H9 (cell line): ENCODE data around the gene SPINT2. TPM values are rescaled to one million over a fixed set of nuclear protein-coding genes. Genes with fewer than 3 reads are reported as not detected.

Experiments
- DNase-seq: peaks from one replicate; pipeline ENCODE4 v3.0.0-alpha.2; 2017
- H2AFZ ChIP-seq: one replicate; pipeline ENCODE4 v1.6.1; 2013; ENCODE audit warnings: mild to moderate bottlenecking, low read length, control low read depth, moderate library complexity
- H2AK5ac ChIP-seq: 2 replicates; pipeline ENCODE4 v1.6.1; 2013; ENCODE audit warnings: low read length, control low read depth, mixed read lengths; ENCODE audit not compliant: insufficient read length
- H2BK120ac ChIP-seq: one replicate; pipeline ENCODE4 v1.6.1; 2013; ENCODE audit warnings: low read depth, mild to moderate bottlenecking, low read length, control low read depth, inconsistent platforms; ENCODE audit not compliant: poor library complexity, severe bottlenecking
- H2BK12ac ChIP-seq: 2 replicates; pipeline ENCODE4 v1.6.1; 2013; ENCODE audit warnings: low read length, control low read depth, mixed read lengths, low read depth; ENCODE audit not compliant: insufficient read length
- H2BK15ac ChIP-seq: 2 replicates; pipeline ENCODE4 v1.6.1; 2013; ENCODE audit warnings: low read depth, low read length, control low read depth
- H2BK20ac ChIP-seq: one replicate; pipeline ENCODE4 v1.6.1; 2013; ENCODE audit warnings: low read depth, mild to moderate bottlenecking, low read length, control low read depth, inconsistent platforms; ENCODE audit not compliant: poor library complexity, severe bottlenecking
- H2BK5ac ChIP-seq: 2 replicates; pipeline ENCODE4 v1.6.1; 2013; ENCODE audit warnings: low read length, control low read depth, mixed read lengths; ENCODE audit not compliant: insufficient read length
- H3K14ac ChIP-seq: 2 replicates; pipeline ENCODE4 v1.6.1; 2013; ENCODE audit warnings: low read length, control low read depth; ENCODE audit not compliant: insufficient read depth
- H3K18ac ChIP-seq: 2 replicates; pipeline ENCODE4 v1.6.1; 2013; ENCODE audit warnings: low read depth, mild to moderate bottlenecking, mixed read lengths, low read length, control low read depth; ENCODE audit not compliant: insufficient read length
- H3K23ac ChIP-seq: 2 replicates; pipeline ENCODE4 v1.6.1; 2013; ENCODE audit warnings: low read length, control low read depth, mixed read lengths, low read depth; ENCODE audit not compliant: insufficient read length
- H3K23me2 ChIP-seq: 2 replicates; pipeline ENCODE4 v1.6.1; 2013; ENCODE audit warnings: low read depth, mild to moderate bottlenecking, mixed read lengths, low read length, control low read depth; ENCODE audit not compliant: insufficient read length, poor library complexity, severe bottlenecking
- H3K27ac ChIP-seq: 2 replicates; pipeline ENCODE4 v1.5.1; 2013; ENCODE audit warnings: low read length, control low read depth, mixed read lengths, low read depth; ENCODE audit not compliant: insufficient read length
- H3K27me3 ChIP-seq: 2 replicates; pipeline ENCODE4 v1.6.1; 2013; ENCODE audit warnings: low read length, control low read depth, inconsistent platforms; ENCODE audit not compliant: insufficient read depth
- H3K4ac ChIP-seq: 2 replicates; pipeline ENCODE4 v1.6.1; 2013; ENCODE audit warnings: low read depth, mild to moderate bottlenecking, control low read depth, inconsistent platforms, low read length, moderate library complexity
- H3K4me1 ChIP-seq: 2 replicates; pipeline ENCODE4 v1.6.1; 2013; ENCODE audit warnings: low read length, control low read depth, inconsistent platforms; ENCODE audit not compliant: insufficient read depth
- H3K4me2 ChIP-seq: 2 replicates; pipeline ENCODE4 v1.6.1; 2013; ENCODE audit warnings: low read length, control low read depth, mixed read lengths; ENCODE audit not compliant: insufficient read length, insufficient read depth
- H3K56ac ChIP-seq: 2 replicates; pipeline ENCODE4 v1.6.1; 2013; ENCODE audit warnings: low read depth, mild to moderate bottlenecking, mixed read lengths, low read length, control low read depth; ENCODE audit not compliant: insufficient read length
- H3K79me1 ChIP-seq: 2 replicates; pipeline ENCODE4 v1.6.1; 2013; ENCODE audit warnings: low read depth, mild to moderate bottlenecking, moderate library complexity, low read length, control low read depth, inconsistent platforms; ENCODE audit not compliant: insufficient read depth, poor library complexity, severe bottlenecking
- H3K79me2 ChIP-seq: 2 replicates; pipeline ENCODE4 v1.6.1; 2013; ENCODE audit warnings: low read length, control low read depth, inconsistent platforms; ENCODE audit not compliant: insufficient read depth
- H3K9ac ChIP-seq: 2 replicates; pipeline ENCODE4 v1.6.1; 2013; ENCODE audit warnings: low read length, control low read depth, mixed read lengths; ENCODE audit not compliant: insufficient read length; ENCODE audit errors: extremely low read depth
- H3K9me3 ChIP-seq: one replicate; pipeline ENCODE4 v1.6.1; 2013; ENCODE audit warnings: low read depth, low read length, inconsistent platforms; ENCODE audit not compliant: control insufficient read depth
- H3T11ph ChIP-seq: one replicate; pipeline ENCODE4 v1.6.1; 2013; ENCODE audit warnings: mild to moderate bottlenecking, low read length, control low read depth, inconsistent platforms
- H4K20me1 ChIP-seq: one replicate; pipeline ENCODE4 v1.6.1; 2013; ENCODE audit not compliant: control insufficient read depth, insufficient read length, insufficient read depth
- H4K5ac ChIP-seq: 2 replicates; pipeline ENCODE4 v1.6.1; 2013; ENCODE audit warnings: low read depth, mild to moderate bottlenecking, mixed read lengths, low read length, control low read depth; ENCODE audit not compliant: insufficient read length
- H4K8ac ChIP-seq: replicated peaks from 2 replicates; pipeline ENCODE4 v1.6.1; 2013; ENCODE audit warnings: low read length, control low read depth, mixed read lengths, low read depth; ENCODE audit not compliant: insufficient read length
- H4K91ac ChIP-seq: 2 replicates; pipeline ENCODE4 v1.6.1; 2013; ENCODE audit warnings: low read depth, mild to moderate bottlenecking, moderate library complexity, mixed read lengths, low read length, control low read depth; ENCODE audit not compliant: insufficient read length
- H3K27ac Mint-ChIP-seq, 3 experiments: 2 replicates in 2 of 3; 3 replicates in 1 of 3; pipeline ENCODE4 v1.8.0; 2020 to 2021; ENCODE audit warnings: mixed read lengths in 3 of 3, mild to moderate bottlenecking in 1 of 3, moderate library complexity in 1 of 3
- H3K27me3 Mint-ChIP-seq: 2 replicates; pipeline ENCODE4 v1.8.0; 2021; ENCODE audit warnings: low read depth, mild to moderate bottlenecking, moderate library complexity, mixed read lengths
- H3K36me3 Mint-ChIP-seq, 3 experiments: 2 replicates in 2 of 3; 3 replicates in 1 of 3; pipeline ENCODE4 v1.8.0; 2020 to 2021; ENCODE audit warnings: low read depth in 3 of 3, mixed read lengths in 3 of 3; ENCODE audit not compliant: insufficient read depth in 1 of 3
- H3K4me1 Mint-ChIP-seq, 2 experiments: 2 replicates each; pipeline ENCODE4 v1.8.0; 2020; ENCODE audit warnings: mixed read lengths in 2 of 2
- H3K4me3 Mint-ChIP-seq, 2 experiments: 2 replicates in 1 of 2; 3 replicates in 1 of 2; pipeline ENCODE4 v1.8.0; 2020 to 2021; ENCODE audit warnings: mild to moderate bottlenecking in 2 of 2, mixed read lengths in 2 of 2, moderate library complexity in 1 of 2
- H3K9me3 Mint-ChIP-seq, 2 experiments: 2 replicates in 1 of 2; 3 replicates in 1 of 2; pipeline ENCODE4 v1.8.0; 2020; ENCODE audit warnings: mild to moderate bottlenecking in 2 of 2, mixed read lengths in 2 of 2, moderate library complexity in 1 of 2
- WGBS: extraction: QIAGEN DNeasy Blood & Tissue Kit; methylation state at CpG from one replicate; pipeline ENCODE4 v1.1.7; 2013; ENCODE audit warnings: missing lambda C conversion rate, low lambda C conversion rate, mixed read lengths; ENCODE audit not compliant: insufficient read length; ENCODE audit errors: extremely low coverage; 5-methylcytosine and 5-hydroxymethylcytosine counted together
- total RNA-seq: library from RNA; stranded (reverse); gene quantifications from 2 replicates; pipeline ENCODE4 v1.2.1, GENCODE V29; 2021
- TF ChIP-seq, protein P1 (sequence below): fragments of 200-600 bp; sonication (generic); conservative IDR thresholded peaks from 3 replicates; pipeline ENCODE4 v1.8.0; 2021; ENCODE audit warnings: antibody characterized with exemption, mild to moderate bottlenecking

The SPINT2 gene
- total RNA-seq, 1 experiment from 2014 or later = 283 TPM

DNA sequence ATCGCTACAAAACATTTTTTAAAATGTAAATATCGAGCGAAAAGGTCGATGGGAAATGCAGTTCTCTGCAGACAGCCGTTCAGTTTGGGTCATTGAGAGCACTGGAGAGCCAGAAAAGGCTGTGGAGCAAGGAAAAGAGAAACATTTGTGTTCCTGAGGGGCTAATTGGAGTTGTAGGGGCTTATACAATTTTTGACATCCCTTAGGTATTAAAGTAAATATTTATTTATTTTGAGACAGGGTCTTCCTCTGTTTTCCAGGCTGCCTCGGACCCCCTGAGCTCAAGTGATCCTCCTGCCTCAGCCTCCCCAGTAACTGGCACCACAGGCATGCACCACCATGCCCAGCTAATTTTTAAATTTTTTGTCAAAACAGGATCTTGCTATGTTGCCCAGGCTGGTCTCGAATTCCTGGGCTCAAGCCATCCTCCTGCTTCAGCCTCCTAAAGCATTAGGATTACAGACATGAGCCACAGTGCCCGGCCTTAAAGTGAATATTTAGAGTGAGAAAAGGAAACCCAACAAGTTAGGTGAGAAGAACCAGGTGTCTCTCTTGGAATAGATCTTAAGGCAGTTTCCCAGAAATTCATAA lies 52.2 kb downstream of the SPINT2 start:
- no CpG with 5 or more reads among the region's 8 CpGs for WGBS
- Histone ChIP-seq H3K23me2 (peaks cover 20% of the 10 kb centered on the region), H3K4ac (no peak overlapping the region; the same call in 1 of the 2 replicates), H3K4me1 (no peaks in the 10 kb centered on the region; the same call in 1 of the 2 replicates), H3K9ac (peak overlapping the region; percentile 21), H3T11ph (no peak overlapping the region), H3K27ac (peak overlapping the region; percentile 38), H3K18ac (peak overlapping the region; percentile 53), H3K4me2 (peak overlapping the region; percentile 65), H2AK5ac (no peak overlapping the region), H3K56ac (no peak overlapping the region), H4K8ac (no peak overlapping the region), H4K20me1 (no peaks in the 10 kb centered on the region), H3K14ac (peak overlapping the region; percentile 32; the same call in 1 of the 2 replicates), H3K23ac (no peak overlapping the region), H3K9me3 (no peaks in the 10 kb centered on the region), H3K27me3 (peaks cover 9% of the 10 kb centered on the region; the same call in 1 of the 2 replicates), H4K91ac (no peak overlapping the region), H2BK120ac (no peak overlapping the region), H2BK12ac (no peak overlapping the region), H3K79me2 (no peaks in the 10 kb centered on the region), H2AFZ (peak overlapping the region; percentile 75), H3K79me1 (no peaks in the 10 kb centered on the region), H4K5ac (no peak overlapping the region), H2BK20ac (no peak overlapping the region), H2BK5ac (no peak overlapping the region), H2BK15ac (no peak overlapping the region)
- Mint-ChIP-seq H3K36me3 (no peaks in the 10 kb centered on the region; a peak in 1 of 7 replicates), H3K9me3 (no peaks in the 10 kb centered on the region; a peak in 1 of 5 replicates), H3K4me1 (peaks cover 19 to 37% of the 10 kb centered on the region in 2 experiments), H3K27ac (peak overlapping the region; percentile 84 to 95 (median 91); a peak in 5 of 7 replicates), H3K4me3 (peak overlapping the region; percentile 48 to 91), H3K27me3 (peaks cover 49% of the 10 kb centered on the region)
- DNase-seq = no peak
- TF ChIP-seq, protein P1, sequence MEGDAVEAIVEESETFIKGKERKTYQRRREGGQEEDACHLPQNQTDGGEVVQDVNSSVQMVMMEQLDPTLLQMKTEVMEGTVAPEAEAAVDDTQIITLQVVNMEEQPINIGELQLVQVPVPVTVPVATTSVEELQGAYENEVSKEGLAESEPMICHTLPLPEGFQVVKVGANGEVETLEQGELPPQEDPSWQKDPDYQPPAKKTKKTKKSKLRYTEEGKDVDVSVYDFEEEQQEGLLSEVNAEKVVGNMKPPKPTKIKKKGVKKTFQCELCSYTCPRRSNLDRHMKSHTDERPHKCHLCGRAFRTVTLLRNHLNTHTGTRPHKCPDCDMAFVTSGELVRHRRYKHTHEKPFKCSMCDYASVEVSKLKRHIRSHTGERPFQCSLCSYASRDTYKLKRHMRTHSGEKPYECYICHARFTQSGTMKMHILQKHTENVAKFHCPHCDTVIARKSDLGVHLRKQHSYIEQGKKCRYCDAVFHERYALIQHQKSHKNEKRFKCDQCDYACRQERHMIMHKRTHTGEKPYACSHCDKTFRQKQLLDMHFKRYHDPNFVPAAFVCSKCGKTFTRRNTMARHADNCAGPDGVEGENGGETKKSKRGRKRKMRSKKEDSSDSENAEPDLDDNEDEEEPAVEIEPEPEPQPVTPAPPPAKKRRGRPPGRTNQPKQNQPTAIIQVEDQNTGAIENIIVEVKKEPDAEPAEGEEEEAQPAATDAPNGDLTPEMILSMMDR = no peak
